ENCODE measurements around the gene RNF180.

DNA sequence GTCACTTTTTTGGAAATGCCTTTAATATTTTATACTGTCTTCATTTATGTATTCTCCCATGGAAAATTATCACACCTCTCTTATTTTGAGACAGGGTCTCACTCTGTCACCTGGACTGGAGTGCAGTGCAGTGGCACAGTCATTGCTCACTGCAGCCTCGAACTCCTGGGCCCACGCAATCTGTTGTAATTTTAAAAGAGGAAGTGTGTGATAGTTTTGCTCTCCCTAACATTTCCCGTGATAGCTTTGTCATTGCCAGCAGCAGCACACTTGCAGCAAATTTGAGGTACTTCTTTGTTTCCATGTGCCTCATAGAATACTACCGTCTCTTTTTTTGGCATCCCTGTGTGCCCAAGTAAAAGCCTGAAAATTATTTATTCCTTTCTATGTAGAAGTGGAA lies 103.5 kb downstream of the RNF180 start:
- TF ChIP-seq EP300 (IDR thresholded peaks at IDR 0.05) (no peak), POLR2A (IDR thresholded peaks at IDR 0.05) (no peak)
- TF ChIP-seq, protein P1, sequence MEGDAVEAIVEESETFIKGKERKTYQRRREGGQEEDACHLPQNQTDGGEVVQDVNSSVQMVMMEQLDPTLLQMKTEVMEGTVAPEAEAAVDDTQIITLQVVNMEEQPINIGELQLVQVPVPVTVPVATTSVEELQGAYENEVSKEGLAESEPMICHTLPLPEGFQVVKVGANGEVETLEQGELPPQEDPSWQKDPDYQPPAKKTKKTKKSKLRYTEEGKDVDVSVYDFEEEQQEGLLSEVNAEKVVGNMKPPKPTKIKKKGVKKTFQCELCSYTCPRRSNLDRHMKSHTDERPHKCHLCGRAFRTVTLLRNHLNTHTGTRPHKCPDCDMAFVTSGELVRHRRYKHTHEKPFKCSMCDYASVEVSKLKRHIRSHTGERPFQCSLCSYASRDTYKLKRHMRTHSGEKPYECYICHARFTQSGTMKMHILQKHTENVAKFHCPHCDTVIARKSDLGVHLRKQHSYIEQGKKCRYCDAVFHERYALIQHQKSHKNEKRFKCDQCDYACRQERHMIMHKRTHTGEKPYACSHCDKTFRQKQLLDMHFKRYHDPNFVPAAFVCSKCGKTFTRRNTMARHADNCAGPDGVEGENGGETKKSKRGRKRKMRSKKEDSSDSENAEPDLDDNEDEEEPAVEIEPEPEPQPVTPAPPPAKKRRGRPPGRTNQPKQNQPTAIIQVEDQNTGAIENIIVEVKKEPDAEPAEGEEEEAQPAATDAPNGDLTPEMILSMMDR (IDR thresholded peaks at IDR 0.05) = no peak
